ENCODE results near the gene PITPNC1.

DNA sequence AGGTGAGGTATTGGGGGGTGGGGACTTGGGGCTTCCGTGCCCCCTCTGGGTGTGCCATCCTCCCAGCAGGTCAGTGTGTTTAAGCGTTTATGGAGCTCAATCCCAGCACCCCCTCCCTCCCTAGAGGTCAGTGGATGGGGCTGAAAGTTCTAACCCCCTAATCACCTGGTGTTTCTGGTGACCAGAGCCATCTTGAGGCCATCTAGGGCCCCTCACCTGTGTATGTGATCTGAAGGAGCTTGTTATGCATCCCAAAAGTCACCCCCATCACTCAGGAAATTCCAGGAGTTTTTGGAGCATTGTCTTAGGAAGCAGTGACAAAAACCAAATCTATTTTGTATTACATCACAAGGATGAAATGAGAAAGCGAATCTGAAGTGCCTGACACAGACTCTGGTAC lies 272.8 kb downstream of the PITPNC1 start:
- TF ChIP-seq CTCF (IDR thresholded peaks at IDR 0.05) (no peak), POLR2A (IDR thresholded peaks at IDR 0.05) (no peak)
